ENCODE data around the gene KCND3.

Gene KCND3

GRCh38 chr1:111855260-111855659 is 134.2 kb downstream of the KCND3 start:
- POLR2A ChIA-PET, result no interaction called here
- Histone ChIP-seq H3K27ac (ENCODE audit: extremely low read depth, low read depth, low read length) (no peak overlapping the region), H3K36me3 (ENCODE audit: control insufficient read depth in 2 of 2, insufficient read depth in 1 of 2, low read length in 2 of 2) (no peaks in the 10 kb centered on the region), H3K4me1 (ENCODE audit: control insufficient read depth, insufficient read depth, low read length) (no peaks in the 10 kb centered on the region), H3K4me3 (ENCODE audit: low read depth, low read length) (no peak overlapping the region), H3K9me3 (ENCODE audit: control insufficient read depth, insufficient read depth, low read depth, low read length) (no peaks in the 10 kb centered on the region)
- no peak for TF ChIP-seq ZNF571 (tag by site-specific recombination; IDR thresholded peaks at IDR 0.05)
- no peak for TF ChIP-seq ZNF549 (tag by site-specific recombination; IDR thresholded peaks at IDR 0.05)
- no peak for TF ChIP-seq IKZF3 (tag by site-specific recombination; IDR thresholded peaks at IDR 0.05)
- TF ChIP-seq KLF9 (tag by site-specific recombination; IDR thresholded peaks at IDR 0.05; ENCODE audit: low read depth), result no peak
- no peak for TF ChIP-seq ZNF132 (tag by site-specific recombination; IDR thresholded peaks at IDR 0.05; ENCODE audit: borderline replicate concordance)
- TF ChIP-seq GLI4 (tag by site-specific recombination; IDR thresholded peaks at IDR 0.05), result no peak
- TF ChIP-seq ZNF2 (tag by site-specific recombination; IDR thresholded peaks at IDR 0.05), result no peak
- TF ChIP-seq ZNF18 (tag by site-specific recombination; IDR thresholded peaks at IDR 0.05), result no peak
- TF ChIP-seq ZNF335 (tag by site-specific recombination; conservative IDR thresholded peaks at IDR 0.05), result no peak
- TF ChIP-seq ZNF112 (tag by site-specific recombination; IDR thresholded peaks at IDR 0.05), result no peak
- no peak for TF ChIP-seq ZNF426 (tag by site-specific recombination; IDR thresholded peaks at IDR 0.05)
- no peak for TF ChIP-seq REPIN1 (tag by site-specific recombination; IDR thresholded peaks at IDR 0.05; ENCODE audit: low read depth)
- no peak for TF ChIP-seq ZNF248 (tag by site-specific recombination; IDR thresholded peaks at IDR 0.05)
- CTCF ChIA-PET, result no interaction called here

GRCh38 chr1:111852261-111852721 is 137.2 kb downstream of the KCND3 start:
- Histone ChIP-seq H3K4me3 (ENCODE audit: low read depth, low read length) (no peak overlapping the region), H3K27ac (ENCODE audit: extremely low read depth, low read depth, low read length) (no peak overlapping the region), H3K4me1 (ENCODE audit: control insufficient read depth, insufficient read depth, low read length) (no peaks in the 10 kb centered on the region), H3K36me3 (ENCODE audit: control insufficient read depth in 2 of 2, insufficient read depth in 1 of 2, low read length in 2 of 2) (no peaks in the 10 kb centered on the region), H3K9me3 (ENCODE audit: control insufficient read depth, insufficient read depth, low read depth, low read length) (no peaks in the 10 kb centered on the region)
- ChIA-PET CTCF (interaction anchor here (0.6 kb wide), 1 partner anchor 29 kb away, joined by 4 read pairs; no protein-coding TSS in a partner anchor), POLR2A (no interaction called here)
- TF ChIP-seq ZBTB7A (tag by site-specific recombination; IDR thresholded peaks at IDR 0.05; ENCODE audit: low read depth) (no peak), ELK4 (IDR thresholded peaks at IDR 0.05; ENCODE audit: borderline replicate concordance, low read depth, low read length) (no peak), CTCF (tag by site-specific recombination; IDR thresholded peaks at IDR 0.05) (no peak), ZNF350 (tag by site-specific recombination; IDR thresholded peaks at IDR 0.05) (no peak), SP2 (tag by site-specific recombination; IDR thresholded peaks at IDR 0.05) (no peak), ZNF560 (tag by site-specific recombination; IDR thresholded peaks at IDR 0.05; ENCODE audit: borderline replicate concordance) (no peak), ZNF26 (tag by site-specific recombination; IDR thresholded peaks at IDR 0.05) (no peak), ZFHX2 (tag by site-specific recombination; conservative IDR thresholded peaks at IDR 0.05) (no peak), PRDM10 (tag by site-specific recombination; IDR thresholded peaks at IDR 0.05) (no peak), ZNF2 (tag by site-specific recombination; IDR thresholded peaks at IDR 0.05) (no peak)
